Measurements from ENCODE around the gene LEP. TPM values are rescaled to one million over a fixed set of nuclear protein-coding genes. Genes with fewer than 3 reads are reported as not detected.

The LEP gene
- total and polyA plus RNA-seq, 12 donors: under 0.01 to 0.98 (median 0.34) TPM; not detected in 3

- H3K4me3 ChIP-seq: no peak overlapping the region
- DNase-seq: no peak
- no peaks in the 10 kb centered on the region for H3K9me3 ChIP-seq (replicated peaks in 1 of 3)
- peaks cover 0 to 14% of the 10 kb centered on the region in 2 donors for H3K36me3 ChIP-seq (replicated peaks in 1 of 2)
- 60 to 79% (median 65%) methylated on average over 9 to 10 of the region's 10 CpGs for WGBS, 4 donors
- no peak for TF ChIP-seq CTCF (IDR thresholded peaks at IDR 0.05)
- TF ChIP-seq POLR2A (IDR thresholded peaks at IDR 0.05): no peak
- intact Hi-C loops (cut with DNase I): no loop called here
- H3K27ac ChIP-seq: no peak overlapping the region
- no peaks in the 10 kb centered on the region for H3K4me1 ChIP-seq (replicated peaks in 1 of 2)
- no peaks in the 10 kb centered on the region for H3K27me3 ChIP-seq
Measured at GRCh38 chr7:128302139-128302538, 61.1 kb downstream of the LEP start.

GRCh38 chr7:128303133-128303532, 62.1 kb downstream of the LEP start:
- DNase-seq: no peak
- Histone ChIP-seq H3K4me3 (no peak overlapping the region), H3K36me3 (replicated peaks in 1 of 2) (peaks cover 0 to 20% of the 10 kb centered on the region in 2 donors), H3K27me3 (no peaks in the 10 kb centered on the region), H3K27ac (no peak overlapping the region), H3K4me1 (replicated peaks in 1 of 2) (no peaks in the 10 kb centered on the region), H3K9me3 (replicated peaks in 1 of 3) (no peaks in the 10 kb centered on the region)
- intact Hi-C loops (cut with DNase I): no loop called here
- WGBS, 4 donors: 68 to 85% (median 78%) methylated on average over 2 of the region's 2 CpGs
- TF ChIP-seq CTCF (IDR thresholded peaks at IDR 0.05): no peak
- TF ChIP-seq POLR2A (IDR thresholded peaks at IDR 0.05): no peak

GRCh38 chr7:128303643-128304042, 62.6 kb downstream of the LEP start:
- Histone ChIP-seq H3K4me1 (replicated peaks in 1 of 2) (no peaks in the 10 kb centered on the region), H3K9me3 (replicated peaks in 1 of 3) (no peaks in the 10 kb centered on the region), H3K27me3 (no peaks in the 10 kb centered on the region), H3K36me3 (replicated peaks in 1 of 2) (peaks cover 0 to 25% of the 10 kb centered on the region in 2 donors), H3K4me3 (no peak overlapping the region), H3K27ac (no peak overlapping the region)
- intact Hi-C loops (cut with DNase I): no loop called here
- no peak for DNase-seq
- TF ChIP-seq CTCF (IDR thresholded peaks at IDR 0.05): no peak
- TF ChIP-seq POLR2A (IDR thresholded peaks at IDR 0.05): no peak
- 84 to 90% (median 87%) methylated on average over 5 of the region's 5 CpGs for WGBS, 4 donors

GRCh38 chr7:128304212-128304611, 63.1 kb downstream of the LEP start:
- no peak for DNase-seq
- Histone ChIP-seq H3K27ac (no peak overlapping the region), H3K9me3 (replicated peaks in 1 of 3) (no peaks in the 10 kb centered on the region), H3K4me3 (no peak overlapping the region), H3K36me3 (replicated peaks in 1 of 2) (peaks cover 0 to 29% of the 10 kb centered on the region in 2 donors), H3K4me1 (replicated peaks in 1 of 2) (no peaks in the 10 kb centered on the region), H3K27me3 (no peaks in the 10 kb centered on the region)
- 89 to 100% (median 96%) methylated on average over 1 of the region's 1 CpG for WGBS, 4 donors
- intact Hi-C loops (cut with DNase I): no loop called here
- TF ChIP-seq POLR2A (IDR thresholded peaks at IDR 0.05) (no peak), CTCF (IDR thresholded peaks at IDR 0.05) (no peak)

Data from adrenal gland (tissue), 12 donors.